Measurements from ENCODE around the gene CDHR2.

CDHR2 gene

GRCh38 chr5:176644878-176645670 lies 95.9 kb downstream of the CDHR2 start:
- no peak for DNase-seq
